ENCODE data around the gene AMBRA1. TPM values are rescaled to one million over a fixed set of nuclear protein-coding genes. Genes with fewer than 3 reads are reported as not detected.
A peak's percentile ranks its signal among the peaks of the same experiment; 100 is the strongest.

AMBRA1 gene
- polyA plus RNA-seq, 1 experiment: 12.8 TPM

- no peak for DNase-seq (ENCODE audit: low read depth)
- TF ChIP-seq CTCF (IDR thresholded peaks at IDR 0.05; ENCODE audit: insufficient read depth, low read depth, low read length): no peak
- no peaks in the 10 kb centered on the region for H3K36me3 ChIP-seq (ENCODE audit: control insufficient read depth, insufficient read depth, low read length)
- ChIA-PET POLR2A (no interaction called here), CTCF (interaction anchor here (0.7 to 1.6 kb wide), 2 partner anchors 171 to 223 kb away, joined by 3 to 5 read pairs; no protein-coding TSS in a partner anchor)
- no peak overlapping the region for H3K4me3 ChIP-seq (ENCODE audit: low read depth, low read length)
- no peaks in the 10 kb centered on the region for H3K27me3 ChIP-seq (ENCODE audit: control insufficient read depth, insufficient read depth, low read length)
These were observed 34.0 kb downstream of the AMBRA1 start for GRCh38 chr11:46559815-46560214.

GRCh38 chr11:46557684-46558151 lies 36.1 kb downstream of the AMBRA1 start:
- Histone ChIP-seq H3K27me3 (ENCODE audit: control insufficient read depth, insufficient read depth, low read length) (no peaks in the 10 kb centered on the region), H3K4me3 (ENCODE audit: low read depth, low read length) (no peak overlapping the region), H3K36me3 (ENCODE audit: control insufficient read depth, insufficient read depth, low read length) (no peaks in the 10 kb centered on the region)
- CTCF ChIA-PET: no interaction called here
- no peak for DNase-seq (ENCODE audit: low read depth)
- TF ChIP-seq CTCF (IDR thresholded peaks at IDR 0.05; ENCODE audit: insufficient read depth, low read depth, low read length): no peak
- POLR2A ChIA-PET: no interaction called here

GRCh38 chr11:46555267-46556054 lies 38.4 kb downstream of the AMBRA1 start:
- POLR2A ChIA-PET: no interaction called here
- no peaks in the 10 kb centered on the region for H3K27me3 ChIP-seq (ENCODE audit: control insufficient read depth, insufficient read depth, low read length)
- no peaks in the 10 kb centered on the region for H3K36me3 ChIP-seq (ENCODE audit: control insufficient read depth, insufficient read depth, low read length)
- CTCF ChIA-PET: interaction anchor here (1.2 to 2.3 kb wide), 5 partner anchors 26 to 166 kb away, joined by 3 to 9 read pairs (median 5); partner anchors contain the start of genes ATG13, CHRM4 and HARBI1
- TF ChIP-seq CTCF (IDR thresholded peaks at IDR 0.05; ENCODE audit: insufficient read depth, low read depth, low read length): no peak
- H3K4me3 ChIP-seq (ENCODE audit: low read depth, low read length): no peak overlapping the region
- no peak for DNase-seq (ENCODE audit: low read depth)

- H3K4me3 ChIP-seq (ENCODE audit: low read depth, low read length): no peak overlapping the region
- no peaks in the 10 kb centered on the region for H3K27me3 ChIP-seq (ENCODE audit: control insufficient read depth, insufficient read depth, low read length)
- H3K36me3 ChIP-seq (ENCODE audit: control insufficient read depth, insufficient read depth, low read length): no peaks in the 10 kb centered on the region
- CTCF ChIA-PET: interaction anchor here (1.1 to 2.3 kb wide), 7 partner anchors 10 to 165 kb away, joined by 3 to 9 read pairs (median 5); partner anchors contain the start of genes ATG13, CHRM4 and HARBI1
- no peak for TF ChIP-seq CTCF (IDR thresholded peaks at IDR 0.05; ENCODE audit: insufficient read depth, low read depth, low read length)
- DNase-seq (ENCODE audit: low read depth): peak; percentile 69
- POLR2A ChIA-PET: interaction anchor here (0.5 to 0.7 kb wide), 2 partner anchors 38 to 354 kb away, joined by 3 read pairs; no protein-coding TSS in a partner anchor
These were observed 39.3 kb downstream of the AMBRA1 start for GRCh38 chr11:46554213-46555147.

Measured in BJ (cell line).